OCI-LY7 (cell line): ENCODE data around the gene NAA25. TPM values are rescaled to one million over a fixed set of nuclear protein-coding genes. Genes with fewer than 3 reads are reported as not detected.

Source experiments
- BruUV-seq: library from RNA; stranded (reverse); fragments of 400-500 nt; replicated peaks from 2 replicates; lab custom pipeline; 2021; lab: Mats Ljungman, UMichigan
- CTCF ChIA-PET: fragments of 300-600 bp; sonication (Branson Sonifier 250); formaldehyde crosslinking; loops from one replicate; lab custom pipeline; 2022; ENCODE audit warnings: antibody characterized with exemption; ENCODE audit not compliant: unreplicated experiment; lab: Charles Lee
- POLR2A ChIA-PET: fragments of 300-600 bp; sonication (Branson Sonifier 250); formaldehyde crosslinking; loops from one replicate; lab custom pipeline; 2022; ENCODE audit warnings: antibody characterized with exemption; lab: Charles Lee
- DNase-seq: peaks from one replicate; pipeline ENCODE4 v3.0.0-alpha.2; 2015; ENCODE audit warnings: low spot score
- H2AFZ ChIP-seq: fragments of 200-600 bp; sonication (generic), shearing (Covaris generic); 2 replicates; pipeline ENCODE4 v1.6.1; 2014; ENCODE audit warnings: mild to moderate bottlenecking, antibody characterized with exemption, low read length, moderate library complexity
- H3K27ac ChIP-seq: fragments of 200-600 bp; sonication (generic); 2 replicates; pipeline ENCODE4 v1.5.1; 2014; ENCODE audit warnings: mixed run types, low read depth, mild to moderate bottlenecking, moderate library complexity, low read length, inconsistent platforms; ENCODE audit not compliant: poor library complexity, severe bottlenecking
- H3K36me3 ChIP-seq: fragments of 200-600 bp; sonication (generic); 2 replicates; pipeline ENCODE4 v1.6.1; 2014; ENCODE audit warnings: mild to moderate bottlenecking, antibody characterized with exemption, low read length, moderate library complexity, mixed read lengths; ENCODE audit not compliant: insufficient read depth
- H3K4me1 ChIP-seq: fragments of 200-600 bp; sonication (generic); 2 replicates; pipeline ENCODE4 v1.5.1; 2014; ENCODE audit warnings: mild to moderate bottlenecking, low read length; ENCODE audit not compliant: insufficient read depth, poor library complexity, severe bottlenecking
- H3K4me2 ChIP-seq: fragments of 200-600 bp; sonication (generic); 2 replicates; pipeline ENCODE4 v1.6.1; 2014; ENCODE audit warnings: mild to moderate bottlenecking, low read length
- H3K4me3 ChIP-seq: fragments of 200-600 bp; sonication (generic); 2 replicates; pipeline ENCODE4 v1.5.1; 2014; ENCODE audit warnings: mild to moderate bottlenecking, low read depth, low read length; ENCODE audit not compliant: poor library complexity, severe bottlenecking
- H3K79me2 ChIP-seq: fragments of 200-600 bp; sonication (generic); 2 replicates; pipeline ENCODE4 v1.6.1; 2016; ENCODE audit warnings: low read depth, mild to moderate bottlenecking, low read length, moderate library complexity, mixed read lengths; ENCODE audit not compliant: insufficient read depth
- H3K9me2 ChIP-seq: fragments of 200-600 bp; sonication (generic); 2 replicates; pipeline ENCODE4 v1.6.1; 2016; ENCODE audit warnings: mild to moderate bottlenecking, low read length, mixed read lengths; ENCODE audit not compliant: insufficient read depth
- H3K9me3 ChIP-seq: fragments of 200-600 bp; sonication (generic); 2 replicates; pipeline ENCODE4 v1.6.1; 2014; ENCODE audit warnings: mild to moderate bottlenecking, mixed run types, low read length, mixed read lengths
- H4K20me1 ChIP-seq: fragments of 200-600 bp; sonication (generic); 2 replicates; pipeline ENCODE4 v1.6.1; 2014; ENCODE audit warnings: mild to moderate bottlenecking, antibody characterized with exemption, low read length, moderate library complexity, mixed read lengths; ENCODE audit not compliant: insufficient read depth
- EZH2phosphoT487 ChIP-seq: fragments of 200-600 bp; sonication (generic); IDR thresholded peaks from 2 replicates; pipeline ENCODE4 v1.6.1; 2018; ENCODE audit warnings: low read depth, borderline replicate concordance, mild to moderate bottlenecking, mixed run types, antibody characterized with exemption, low read length, moderate library complexity, mixed read lengths
- intact Hi-C: fragments of 100-400 bp; cut with micrococcal nuclease; formaldehyde crosslinking; loops from one replicate; pipeline ENCODE4 v1.10.0; 2022; ENCODE audit not compliant: unreplicated experiment
- total RNA-seq, 2 experiments: library from RNA; depleted of rRNA in 1 of 2; stranded (reverse); fragments of >200 nt in 1 of 2; shearing (Covaris generic) in 1 of 2; gene quantifications; 2 replicates each; pipeline ENCODE4 v1.2.3, GENCODE V29; 2014 to 2022
- TF ChIP-seq, protein P1 (sequence below): fragments of 200-600 bp; sonication (generic); conservative IDR thresholded peaks from 2 replicates; pipeline ENCODE4 v1.5.1; 2014; ENCODE audit warnings: mild to moderate bottlenecking, antibody characterized with exemption, low read length, moderate library complexity, mixed read lengths

NAA25 gene
- total RNA-seq, 2 experiments from 2014 or later: 27.4 to 50.3 TPM

DNA sequence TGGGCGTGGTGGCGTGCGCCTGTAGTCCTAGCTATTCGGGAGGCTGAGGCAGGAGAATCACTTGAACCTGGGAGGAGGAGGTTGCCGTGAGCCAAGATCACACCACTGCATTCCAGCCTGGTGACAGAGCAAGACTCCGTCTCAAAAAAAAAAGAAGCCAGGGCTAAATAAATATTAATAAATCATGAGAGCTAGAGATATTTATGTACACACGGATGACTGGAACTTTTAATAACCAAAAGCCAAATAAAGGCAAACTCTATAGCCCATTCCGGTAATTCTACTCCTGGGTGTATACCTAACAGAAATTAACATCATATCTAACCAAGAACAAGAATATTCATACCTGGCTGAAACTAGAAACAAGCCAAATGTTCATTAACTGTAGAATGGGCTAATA lies 9.1 kb upstream of the NAA25 start:
- no peak overlapping the region for H2AFZ ChIP-seq
- no peak overlapping the region for H3K27ac ChIP-seq
- H4K20me1 ChIP-seq: no peaks in the 10 kb centered on the region
- no peak overlapping the region for H3K4me3 ChIP-seq
- POLR2A ChIA-PET: interaction anchor here (1.7 kb wide), 1 partner anchor 8 kb away, joined by 4 read pairs; no protein-coding TSS in a partner anchor
- CTCF ChIA-PET: no interaction called here
- peaks cover 11% of the 10 kb centered on the region for H3K4me1 ChIP-seq
- H3K79me2 ChIP-seq: no peaks in the 10 kb centered on the region
- H3K9me2 ChIP-seq: no peaks in the 10 kb centered on the region
- H3K36me3 ChIP-seq: no peaks in the 10 kb centered on the region
- TF ChIP-seq, protein P1, sequence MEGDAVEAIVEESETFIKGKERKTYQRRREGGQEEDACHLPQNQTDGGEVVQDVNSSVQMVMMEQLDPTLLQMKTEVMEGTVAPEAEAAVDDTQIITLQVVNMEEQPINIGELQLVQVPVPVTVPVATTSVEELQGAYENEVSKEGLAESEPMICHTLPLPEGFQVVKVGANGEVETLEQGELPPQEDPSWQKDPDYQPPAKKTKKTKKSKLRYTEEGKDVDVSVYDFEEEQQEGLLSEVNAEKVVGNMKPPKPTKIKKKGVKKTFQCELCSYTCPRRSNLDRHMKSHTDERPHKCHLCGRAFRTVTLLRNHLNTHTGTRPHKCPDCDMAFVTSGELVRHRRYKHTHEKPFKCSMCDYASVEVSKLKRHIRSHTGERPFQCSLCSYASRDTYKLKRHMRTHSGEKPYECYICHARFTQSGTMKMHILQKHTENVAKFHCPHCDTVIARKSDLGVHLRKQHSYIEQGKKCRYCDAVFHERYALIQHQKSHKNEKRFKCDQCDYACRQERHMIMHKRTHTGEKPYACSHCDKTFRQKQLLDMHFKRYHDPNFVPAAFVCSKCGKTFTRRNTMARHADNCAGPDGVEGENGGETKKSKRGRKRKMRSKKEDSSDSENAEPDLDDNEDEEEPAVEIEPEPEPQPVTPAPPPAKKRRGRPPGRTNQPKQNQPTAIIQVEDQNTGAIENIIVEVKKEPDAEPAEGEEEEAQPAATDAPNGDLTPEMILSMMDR: no peak
- TF ChIP-seq EZH2phosphoT487: no peak
- no peak for DNase-seq
- H3K4me2 ChIP-seq: no peak overlapping the region
- intact Hi-C loops: no loop called here
- BruUV-seq: no TSS peak
- no peaks in the 10 kb centered on the region for H3K9me3 ChIP-seq

DNA sequence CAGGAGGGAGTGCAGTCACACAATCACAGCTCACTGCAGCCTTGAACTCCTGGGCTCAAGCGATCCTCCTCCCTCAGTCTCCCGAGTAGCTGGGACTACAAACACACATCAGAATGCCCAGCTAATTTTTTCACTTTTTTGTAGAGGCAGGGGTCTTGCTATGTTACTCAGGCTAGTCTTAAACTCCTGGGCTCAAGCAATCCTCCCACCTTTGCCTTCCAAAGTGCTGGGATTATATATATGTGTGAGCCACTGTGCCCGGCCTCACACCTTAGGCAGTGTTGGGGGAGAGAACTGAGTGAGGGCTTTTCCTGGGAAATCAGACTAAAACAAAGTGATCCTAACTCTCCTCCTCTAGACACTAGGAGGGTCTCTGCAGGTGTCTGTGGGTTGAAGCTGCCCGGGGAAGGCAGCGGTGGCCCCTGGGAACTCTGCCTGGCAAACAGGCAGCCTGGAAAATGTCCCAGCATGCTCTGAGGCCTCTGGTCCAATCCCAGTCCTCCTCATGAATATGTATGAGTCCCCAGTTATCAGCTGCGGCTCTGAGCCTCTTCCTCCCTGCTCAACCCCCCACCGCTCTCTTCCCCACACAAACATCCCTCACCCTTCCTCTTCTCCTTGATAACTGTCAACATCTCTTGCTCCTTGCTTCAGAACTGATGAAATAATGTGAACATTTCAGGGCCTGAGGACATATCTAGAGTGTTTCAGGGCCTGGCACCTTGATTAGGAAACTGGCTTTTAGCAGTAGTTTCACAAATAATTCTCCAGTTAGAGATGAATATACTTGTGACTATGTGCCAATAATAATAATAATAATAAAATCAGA lies 7.9 kb upstream of the NAA25 start:
- POLR2A ChIA-PET: interaction anchor here (0.6 to 1.7 kb wide), 4 partner anchors 9 to 61 kb away, joined by 3 to 5 read pairs (median 4); no protein-coding TSS in a partner anchor
- peaks cover 11% of the 10 kb centered on the region for H3K4me1 ChIP-seq

More for the DNA sequence above, 7.9 kb upstream of the NAA25 start:
- H3K27ac ChIP-seq: no peak overlapping the region
- CTCF ChIA-PET: no interaction called here
- no peaks in the 10 kb centered on the region for H3K79me2 ChIP-seq
- no peaks in the 10 kb centered on the region for H3K36me3 ChIP-seq
- no peak overlapping the region for H3K4me3 ChIP-seq
- intact Hi-C loops: no loop called here
- peak overlapping the region; percentile 46 for H3K4me2 ChIP-seq
- no TSS peak for BruUV-seq
- H2AFZ ChIP-seq: peak overlapping the region; percentile 81
- H3K9me3 ChIP-seq: no peaks in the 10 kb centered on the region
- TF ChIP-seq EZH2phosphoT487: no peak
- TF ChIP-seq, protein P1: no peak
- peak; percentile 75 for DNase-seq
- H3K9me2 ChIP-seq: no peaks in the 10 kb centered on the region
- H4K20me1 ChIP-seq: no peaks in the 10 kb centered on the region
